Activated T-cell treated with anti-CD3 and anti-CD28 coated beads, Interleukin-2, amount 50 U/mL, for 48 hours (primary cell): Measurements from ENCODE around the gene GRIA1.

ENCODE experiments used
- DNase-seq, 2 experiments: peaks; one replicate each; pipeline ENCODE4 v3.0.0-alpha.2; 2020

Gene GRIA1

GRCh38 chr5:153618307-153618706 is 127.8 kb downstream of the GRIA1 start:
- DNase-seq: no peak

GRCh38 chr5:153618867-153619266 is 128.4 kb downstream of the GRIA1 start:
- DNase-seq: no peak

- DNase-seq: no peak
These were observed 129.3 kb downstream of the GRIA1 start for GRCh38 chr5:153619771-153620170.

- no peak for DNase-seq
These were observed 132.7 kb downstream of the GRIA1 start for GRCh38 chr5:153623124-153623523.

GRCh38 chr5:153623751-153624450 is 133.4 kb downstream of the GRIA1 start:
- DNase-seq: no peak

- DNase-seq: no peak
These were observed 133.9 kb downstream of the GRIA1 start for GRCh38 chr5:153624451-153624765.

- DNase-seq: no peak
These were observed 135.4 kb downstream of the GRIA1 start for GRCh38 chr5:153625826-153626354.

- no peak for DNase-seq
These were observed 136.4 kb downstream of the GRIA1 start for GRCh38 chr5:153626836-153627235.

- no peak for DNase-seq
These were observed 138.8 kb downstream of the GRIA1 start for GRCh38 chr5:153629027-153629895.

GRCh38 chr5:153630546-153630945 is 140.1 kb downstream of the GRIA1 start:
- no peak for DNase-seq

- no peak for DNase-seq
These were observed 142.3 kb downstream of the GRIA1 start for GRCh38 chr5:153632748-153633290.

GRCh38 chr5:153636670-153637451 is 146.4 kb downstream of the GRIA1 start:
- no peak for DNase-seq

GRCh38 chr5:153640293-153640692 is 149.8 kb downstream of the GRIA1 start:
- no peak for DNase-seq

- no peak for DNase-seq
These were observed 150.8 kb downstream of the GRIA1 start for GRCh38 chr5:153641183-153641688.

- DNase-seq: no peak
These were observed 164.2 kb downstream of the GRIA1 start for GRCh38 chr5:153654504-153655200.

GRCh38 chr5:153655201-153655510 is 164.7 kb downstream of the GRIA1 start:
- no peak for DNase-seq

GRCh38 chr5:153658149-153658548 is 167.7 kb downstream of the GRIA1 start:
- DNase-seq: no peak

GRCh38 chr5:153658606-153659005 is 168.1 kb downstream of the GRIA1 start:
- no peak for DNase-seq

GRCh38 chr5:153659039-153659736 is 168.7 kb downstream of the GRIA1 start:
- no peak for DNase-seq

GRCh38 chr5:153660919-153661318 is 170.4 kb downstream of the GRIA1 start:
- no peak for DNase-seq

GRCh38 chr5:153661897-153662296 is 171.4 kb downstream of the GRIA1 start:
- DNase-seq: no peak

- DNase-seq: no peak
These were observed 179.6 kb downstream of the GRIA1 start for GRCh38 chr5:153670101-153670500.
